Measurements from ENCODE around the gene DCHS2.

The DCHS2 gene

GRCh38 chr4:154444958-154445357 is 46.6 kb downstream of the DCHS2 start:
- DNase-seq: no peak

GRCh38 chr4:154441982-154442381 is 49.6 kb downstream of the DCHS2 start:
- no peak for DNase-seq

- DNase-seq: no peak
Measured at GRCh38 chr4:154441124-154441523, 50.5 kb downstream of the DCHS2 start.

GRCh38 chr4:154439224-154439623 is 52.4 kb downstream of the DCHS2 start:
- DNase-seq: no peak

GRCh38 chr4:154435895-154436294 is 55.7 kb downstream of the DCHS2 start:
- no peak for DNase-seq

- no peak for DNase-seq
Measured at GRCh38 chr4:154433543-154433942, 58.1 kb downstream of the DCHS2 start.

GRCh38 chr4:154429176-154429575 is 62.4 kb downstream of the DCHS2 start:
- DNase-seq: no peak

GRCh38 chr4:154427149-154427548 is 64.5 kb downstream of the DCHS2 start:
- DNase-seq: no peak

- no peak for DNase-seq
Measured at GRCh38 chr4:154425514-154425913, 66.1 kb downstream of the DCHS2 start.

- no peak for DNase-seq
Measured at GRCh38 chr4:154424810-154425484, 66.7 kb downstream of the DCHS2 start.

- no peak for DNase-seq
Measured at GRCh38 chr4:154422152-154422551, 69.4 kb downstream of the DCHS2 start.

- DNase-seq: no peak
Measured at GRCh38 chr4:154421618-154422017, 70.0 kb downstream of the DCHS2 start.

- DNase-seq: no peak
Measured at GRCh38 chr4:154417373-154417673, 74.3 kb downstream of the DCHS2 start.

GRCh38 chr4:154416190-154416547 is 75.4 kb downstream of the DCHS2 start:
- DNase-seq: no peak

- no peak for DNase-seq
Measured at GRCh38 chr4:154415313-154415712, 76.3 kb downstream of the DCHS2 start.

- no peak for DNase-seq
Measured at GRCh38 chr4:154414796-154415195, 76.8 kb downstream of the DCHS2 start.

- no peak for DNase-seq
Measured at GRCh38 chr4:154414371-154414770, 77.2 kb downstream of the DCHS2 start.

- no peak for DNase-seq
Measured at GRCh38 chr4:154407443-154407842, 84.2 kb downstream of the DCHS2 start.

GRCh38 chr4:154406018-154406795 is 85.4 kb downstream of the DCHS2 start:
- DNase-seq: no peak

GRCh38 chr4:154399259-154399974 is 92.2 kb downstream of the DCHS2 start:
- DNase-seq: no peak

- DNase-seq: no peak
Measured at GRCh38 chr4:154390324-154390723, 101.3 kb downstream of the DCHS2 start.

- DNase-seq: no peak
Measured at GRCh38 chr4:154389148-154389547, 102.5 kb downstream of the DCHS2 start.

- no peak for DNase-seq
Measured at GRCh38 chr4:154384012-154384411, 107.6 kb downstream of the DCHS2 start.

- no peak for DNase-seq
Measured at GRCh38 chr4:154376486-154376885, 115.1 kb downstream of the DCHS2 start.
